SK-N-MC (cell line): Measurements from ENCODE around the gene TCF7L1.
A peak's percentile ranks its signal among the peaks of the same experiment; 100 is the strongest.
"Not testable (repeated sequence)": the region's sequence is repeated elsewhere in the genome, so short reads cannot be mapped to it uniquely, and the experiment has no call there.

Source experiments
- DNase-seq: peaks from one replicate; pipeline ENCODE4 v3.0.0-alpha.2; 2011; ENCODE audit warnings: low read depth, low spot score
- H3K27ac ChIP-seq: fragments of 200-600 bp; sonication (generic); 2 replicates; pipeline ENCODE4 v1.5.1; 2016; ENCODE audit warnings: mixed run types
- H3K36me3 ChIP-seq: fragments of 200-600 bp; sonication (generic); 2 replicates; pipeline ENCODE4 v1.6.1; 2017; ENCODE audit warnings: antibody characterized with exemption, low read length, mixed read lengths; ENCODE audit not compliant: insufficient read depth
- H3K4me3 ChIP-seq: fragments of 200-600 bp; sonication (generic); 2 replicates; pipeline ENCODE4 v1.5.1; 2016
- H3K9ac ChIP-seq: fragments of 200-600 bp; sonication (generic); 2 replicates; pipeline ENCODE4 v1.8.0; 2017; ENCODE audit warnings: mixed run types, mixed read lengths; ENCODE audit not compliant: insufficient read length
- H3K9me3 ChIP-seq: fragments of 200-600 bp; sonication (generic); 2 replicates; pipeline ENCODE4 v1.6.1; 2017; ENCODE audit warnings: low read depth, mild to moderate bottlenecking, antibody characterized with exemption, low read length, moderate library complexity, mixed read lengths
- EZH2 ChIP-seq: fragments of 200-600 bp; sonication (generic); IDR thresholded peaks from one replicate; pipeline ENCODE4 v1.6.1; 2017; ENCODE audit warnings: antibody characterized with exemption
- FOXP2 ChIP-seq: optimal IDR thresholded peaks from 2 replicates; pipeline ENCODE3; 2011; ENCODE audit warnings: mild to moderate bottlenecking, moderate library complexity; ENCODE audit not compliant: insufficient read depth; ENCODE audit errors: extremely low read length, control extremely low read depth
- POLR2AphosphoS5 ChIP-seq: IDR thresholded peaks from 2 replicates; pipeline ENCODE4 v1.6.1; 2012; ENCODE audit warnings: mild to moderate bottlenecking, low read depth, low read length, borderline replicate concordance

TCF7L1 gene

DNA sequence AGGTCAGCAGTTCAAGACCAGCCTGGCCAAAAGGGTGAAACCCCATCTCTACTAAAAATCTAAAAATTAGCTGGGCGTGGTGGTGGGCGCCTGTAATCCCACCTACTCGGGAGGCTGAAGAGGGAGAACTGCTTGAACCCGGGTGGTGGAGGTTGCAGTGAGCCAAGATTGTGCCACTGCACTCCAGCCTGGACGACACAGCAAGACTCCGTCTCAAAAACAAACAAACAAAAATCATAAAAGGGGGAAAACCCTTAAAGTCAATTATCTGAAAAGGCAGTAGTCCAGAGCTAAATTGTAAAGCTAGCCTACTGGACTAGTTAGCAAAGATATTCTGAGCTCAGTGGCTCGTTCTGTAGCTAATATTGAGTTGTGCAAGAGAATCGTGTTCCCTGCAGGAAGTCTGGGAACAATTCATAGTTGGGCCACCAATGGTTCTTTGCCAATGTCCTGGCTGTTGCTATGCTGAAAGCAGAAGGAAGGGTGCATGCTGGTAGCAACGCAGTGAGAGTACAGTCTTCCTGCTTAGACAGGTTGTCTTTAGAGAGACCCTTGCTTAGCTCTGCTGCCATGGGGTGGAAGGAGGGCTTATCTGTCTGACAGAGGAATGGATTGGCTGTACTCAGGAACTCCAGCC is 190.3 kb downstream of the TCF7L1 start:
- Histone ChIP-seq H3K4me3 (no peak overlapping the region), H3K27ac (no peak overlapping the region), H3K9ac (no peak overlapping the region), H3K9me3 (no peaks in the 10 kb centered on the region), H3K36me3 (peaks cover 67% of the 10 kb centered on the region)
- TF ChIP-seq EZH2 = no peak
- no peak for TF ChIP-seq FOXP2
- no peak for TF ChIP-seq POLR2AphosphoS5
- DNase-seq = no peak

DNA sequence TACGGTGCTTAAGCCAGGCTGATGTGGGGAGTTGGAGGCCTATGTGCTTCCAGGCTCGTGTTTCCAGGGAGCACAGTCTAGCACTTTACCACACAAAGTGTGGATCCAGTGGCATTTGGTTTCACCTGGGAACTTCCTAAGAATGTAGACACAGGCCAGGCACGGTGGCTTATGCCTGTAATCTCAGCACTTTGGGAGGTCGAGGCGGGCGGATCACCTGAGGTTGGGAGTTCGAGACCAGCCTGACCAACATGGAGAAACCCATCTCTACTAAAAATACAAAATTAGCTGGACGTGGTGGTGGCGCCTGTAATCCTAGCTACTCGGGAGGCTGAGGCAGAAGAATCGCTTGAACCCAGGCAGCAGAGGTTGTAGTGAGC is 190.8 kb downstream of the TCF7L1 start:
- H3K9ac ChIP-seq, DNase-seq, H3K4me3 ChIP-seq, H3K9me3 ChIP-seq, H3K27ac ChIP-seq: not testable (repeated sequence)
- H3K36me3 ChIP-seq = peaks cover 62% of the 10 kb centered on the region

DNA sequence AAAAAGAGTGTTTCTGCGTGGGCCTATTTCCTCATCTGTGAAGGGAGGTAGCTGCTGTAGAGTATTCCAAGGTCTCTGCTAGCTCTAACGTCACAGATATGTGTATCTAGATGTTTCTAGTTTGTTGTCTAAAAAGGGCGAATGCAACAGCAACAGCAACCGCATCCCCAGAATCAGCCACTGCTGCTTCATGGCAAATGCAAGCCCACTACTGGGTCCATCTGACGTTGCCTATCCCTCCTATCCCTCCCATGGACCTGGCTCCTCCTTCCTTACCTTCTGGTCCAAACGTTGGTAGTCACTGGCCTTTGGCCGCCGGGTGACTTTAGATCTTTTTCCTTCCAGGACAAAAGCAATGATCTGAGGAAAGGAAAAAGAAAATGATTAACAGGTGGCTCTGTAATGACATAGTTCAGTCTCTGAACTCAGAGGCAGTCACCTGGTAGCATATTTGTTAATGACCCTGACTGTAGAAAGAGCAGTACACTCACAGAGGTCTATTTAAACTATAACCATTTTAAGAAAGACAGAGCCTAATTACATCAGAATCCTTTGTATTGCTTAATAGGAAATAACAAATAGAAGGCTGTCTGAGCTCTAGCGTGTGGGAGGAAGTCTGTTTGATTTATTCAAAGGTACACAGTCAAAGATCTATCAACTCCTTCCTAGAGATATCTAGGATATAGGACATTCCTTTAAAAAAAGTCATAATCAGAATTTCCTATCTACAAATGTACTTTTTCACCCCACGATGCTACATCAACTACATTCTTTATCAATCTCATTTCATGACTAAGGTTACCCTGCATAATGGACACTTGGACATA is 191.7 kb downstream of the TCF7L1 start:
- H3K9me3 ChIP-seq = no peaks in the 10 kb centered on the region
- no peak overlapping the region for H3K27ac ChIP-seq
- H3K9ac ChIP-seq = peak overlapping the region; percentile 13
- TF ChIP-seq EZH2 (no peak), POLR2AphosphoS5 (no peak), FOXP2 (no peak)
- H3K36me3 ChIP-seq = peaks cover 62% of the 10 kb centered on the region
- DNase-seq = no peak
- H3K4me3 ChIP-seq = peak overlapping the region; percentile 84

DNA sequence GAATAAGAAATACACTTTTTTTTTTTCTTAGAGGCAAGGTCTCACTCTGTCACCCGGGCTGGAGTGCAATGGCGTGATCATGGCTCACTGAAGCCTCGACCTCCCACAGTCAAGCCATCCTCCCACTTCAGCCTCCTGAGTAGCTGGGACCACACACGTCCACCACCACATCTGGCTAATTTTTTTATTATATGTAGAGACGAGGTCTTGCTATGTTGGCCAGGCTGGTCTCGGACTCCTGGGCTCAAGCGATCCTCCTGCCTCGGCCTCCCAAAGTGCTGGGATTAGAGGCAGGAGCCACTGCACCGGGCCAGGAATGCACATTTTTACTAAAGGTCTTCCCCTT is 192.2 kb downstream of the TCF7L1 start:
- H3K4me3 ChIP-seq = peak overlapping the region; percentile 84
- no peak overlapping the region for H3K27ac ChIP-seq
- DNase-seq = no peak
- peak overlapping the region; percentile 91 for H3K9ac ChIP-seq
- no peak for TF ChIP-seq FOXP2
- H3K9me3 ChIP-seq = no peaks in the 10 kb centered on the region
- H3K36me3 ChIP-seq = peaks cover 61% of the 10 kb centered on the region

DNA sequence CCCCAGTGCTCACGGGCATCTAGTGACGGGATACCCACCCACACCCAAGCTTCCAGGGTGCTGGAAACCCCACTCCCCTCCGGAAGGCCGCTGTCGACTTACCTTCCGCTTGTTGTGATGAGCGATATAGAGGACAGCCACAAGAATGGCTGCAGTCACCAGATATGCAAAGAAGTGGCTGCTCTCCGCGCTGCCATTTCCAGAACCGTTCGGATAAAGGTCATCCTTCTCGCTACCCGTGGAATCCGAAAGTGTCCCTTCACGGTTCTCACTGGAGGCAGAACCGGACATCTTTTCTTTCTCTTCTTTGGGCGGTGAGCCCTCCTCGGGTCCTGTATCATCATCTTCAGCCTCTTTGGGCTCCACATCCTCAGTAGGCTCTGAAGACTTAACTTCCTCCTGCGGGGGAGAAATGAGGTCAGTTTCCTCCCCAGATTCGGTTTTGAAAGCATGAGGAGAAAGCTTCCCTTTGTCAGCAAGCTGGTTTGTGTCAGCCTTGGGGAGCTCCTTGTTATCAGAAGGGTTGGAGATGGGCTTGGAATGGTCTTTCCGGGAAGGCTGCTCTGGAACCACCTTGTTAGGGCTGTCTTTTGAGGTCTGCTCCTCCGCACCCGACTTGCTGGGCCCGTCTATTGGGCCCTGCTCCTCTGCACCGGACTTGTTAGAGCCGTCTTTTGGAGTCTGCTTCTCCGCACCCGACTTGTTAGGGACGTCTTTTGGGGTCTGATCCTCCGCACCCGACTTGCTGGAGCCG is 193.4 kb downstream of the TCF7L1 start:
- peak overlapping the region; percentile 91 for H3K9ac ChIP-seq
- peak overlapping the region; percentile 84 for H3K4me3 ChIP-seq
- H3K9me3 ChIP-seq = no peaks in the 10 kb centered on the region
- TF ChIP-seq FOXP2 = no peak
- no peak for TF ChIP-seq EZH2
- no peak for TF ChIP-seq POLR2AphosphoS5
- H3K27ac ChIP-seq = no peak overlapping the region
- no peak for DNase-seq
- H3K36me3 ChIP-seq = peaks cover 51% of the 10 kb centered on the region

DNA sequence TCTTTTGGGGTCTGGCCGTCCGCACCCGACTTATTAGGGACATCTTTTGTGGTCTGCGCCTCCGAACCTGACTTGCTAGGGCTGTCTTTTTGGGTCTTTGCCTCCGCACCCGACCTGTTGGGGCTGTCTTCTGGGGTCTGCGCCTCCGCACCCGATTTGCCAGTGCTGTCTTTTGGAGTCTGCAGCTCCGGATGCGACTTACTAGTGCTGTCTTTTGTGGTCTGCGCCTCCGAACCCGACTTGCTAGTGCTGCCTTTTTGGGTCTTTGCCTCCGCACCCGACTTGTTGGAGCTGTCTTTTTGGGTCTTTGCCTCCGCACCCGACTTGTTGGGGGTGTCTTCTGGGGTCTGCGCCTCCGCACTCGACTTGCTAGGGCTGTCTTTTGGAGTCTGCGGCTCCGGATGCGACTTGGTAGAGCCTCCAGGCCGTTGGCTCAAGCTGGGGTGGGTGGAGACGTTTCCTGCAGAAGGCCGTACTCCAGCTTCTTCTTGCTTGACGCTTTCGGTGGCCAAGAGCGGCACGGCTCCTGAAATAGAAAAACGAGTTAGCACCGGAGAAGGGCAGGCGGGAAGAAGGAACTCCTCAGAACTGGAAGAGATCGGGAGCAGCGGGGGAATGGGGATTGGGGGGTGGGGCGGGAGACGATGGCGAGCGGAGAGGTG is 194.1 kb downstream of the TCF7L1 start:
- no peak for DNase-seq
- TF ChIP-seq FOXP2 = no peak
- no peak for TF ChIP-seq EZH2
- TF ChIP-seq POLR2AphosphoS5 = no peak
- peaks cover 44% of the 10 kb centered on the region for H3K36me3 ChIP-seq
- peak overlapping the region; percentile 91 for H3K9ac ChIP-seq
- no peak overlapping the region for H3K27ac ChIP-seq
- H3K9me3 ChIP-seq = no peaks in the 10 kb centered on the region
- H3K4me3 ChIP-seq = peak overlapping the region; percentile 84

DNA sequence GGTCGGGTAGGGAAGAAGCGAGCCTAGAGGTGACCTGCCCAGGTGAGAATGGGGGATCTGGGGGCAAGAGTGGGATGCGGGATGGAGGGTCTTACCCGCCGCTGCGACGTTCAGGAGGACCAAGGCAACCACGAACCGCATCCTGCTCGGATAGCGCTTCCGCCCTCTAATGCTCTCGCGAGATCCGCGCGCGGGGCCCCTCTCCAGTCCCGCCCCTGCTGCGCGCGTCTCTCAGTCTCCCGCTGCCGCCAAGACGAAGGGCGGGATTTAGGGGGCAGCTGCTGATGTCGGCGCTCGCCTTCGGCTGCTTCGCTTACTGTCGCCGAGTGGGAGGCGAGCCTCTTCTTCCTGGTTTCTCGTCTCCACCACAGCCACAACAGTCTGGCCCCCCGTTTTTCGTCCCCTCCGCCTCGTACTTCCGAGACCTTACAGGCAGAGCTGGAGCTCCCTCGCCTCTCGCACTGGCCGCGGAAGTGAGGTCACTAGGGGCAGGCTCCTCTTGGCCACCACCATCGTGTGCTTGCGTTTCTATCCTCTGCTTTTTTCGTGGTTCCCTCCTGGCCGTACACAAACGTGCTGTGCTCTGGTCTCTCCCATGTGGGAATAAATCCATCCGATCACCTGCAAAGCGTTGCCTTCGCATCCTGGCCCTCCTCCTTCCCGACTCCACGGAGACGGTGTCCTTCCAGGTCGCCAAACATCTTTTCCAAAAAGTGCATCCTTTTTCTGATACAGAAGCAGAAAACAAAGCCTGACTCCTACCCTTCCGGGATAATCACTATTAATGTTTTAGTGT is 194.8 kb downstream of the TCF7L1 start, which contains the start of gene TGOLN2:
TSS of gene TGOLN2 (minus strand) at position 168 of the 796 bp plus-strand sequence. CDS start at position 141, 27 bp downstream.
- Histone ChIP-seq H3K9ac (peak within 1 kb of the TSS; percentile 91), H3K4me3 (peak within 1 kb of the TSS; percentile 84), H3K9me3 (no peaks in the 10 kb centered on the region), H3K36me3 (peaks cover 37% of the 10 kb centered on the region), H3K27ac (peak within 1 kb of the TSS; percentile 74)
- DNase-seq = peak; percentile 34
- no peak for TF ChIP-seq EZH2
- TF ChIP-seq POLR2AphosphoS5 = peak; percentile 99
- TF ChIP-seq FOXP2 = peak; percentile 64
